T follicular helper cell (primary cell): ENCODE data around the gene PLAAT2.
"Not testable (repeated sequence)": the region's sequence is repeated elsewhere in the genome, so short reads cannot be mapped to it uniquely, and the experiment has no call there.

Experiments
- DNase-seq: peaks from one replicate; pipeline ENCODE4 v3.0.0-alpha.2; 2020; ENCODE audit warnings: low read depth
- total RNA-seq, 2 experiments: gene quantifications; one replicate each; lab custom pipeline; 2026; lab: John Stamatoyannopoulos, UW

Gene PLAAT2
- 0.04 to 0.06 reads per million in 2 experiments for total RNA-seq

GRCh38 chr11:63563201-63564055, at the start of gene PLAAT2:
TSS of gene PLAAT2 (minus strand) at chr11:63563379. CDS start at chr11:63563324, 55 bp downstream.
- DNase-seq, result no peak

- no peak for DNase-seq
Observed at GRCh38 chr11:63612181-63612580, 49.0 kb upstream of the PLAAT2 start.

GRCh38 chr11:63611395-63611747, 48.2 kb upstream of the PLAAT2 start:
- no peak for DNase-seq

- DNase-seq, result no peak
Observed at GRCh38 chr11:63610604-63611394, 47.6 kb upstream of the PLAAT2 start.

GRCh38 chr11:63609971-63610580, 46.9 kb upstream of the PLAAT2 start:
- DNase-seq, result no peak

- no peak for DNase-seq
Observed at GRCh38 chr11:63609536-63609935, 46.4 kb upstream of the PLAAT2 start.

GRCh38 chr11:63608353-63609345, 45.5 kb upstream of the PLAAT2 start:
- DNase-seq, result no peak

- no peak for DNase-seq
Observed at GRCh38 chr11:63603180-63603518, 40.0 kb upstream of the PLAAT2 start.

GRCh38 chr11:63602290-63603179, 39.4 kb upstream of the PLAAT2 start:
- not testable (repeated sequence) for DNase-seq

- no peak for DNase-seq
Observed at GRCh38 chr11:63599211-63600122, 36.3 kb upstream of the PLAAT2 start.

- no peak for DNase-seq
Observed at GRCh38 chr11:63598556-63598955, 35.4 kb upstream of the PLAAT2 start.

GRCh38 chr11:63595296-63595695, 32.1 kb upstream of the PLAAT2 start:
- DNase-seq, result no peak

- DNase-seq, result no peak
Observed at GRCh38 chr11:63592975-63593395, 29.8 kb upstream of the PLAAT2 start.

- DNase-seq, result no peak
Observed at GRCh38 chr11:63590024-63590788, 27.0 kb upstream of the PLAAT2 start.

GRCh38 chr11:63589000-63589399, 25.8 kb upstream of the PLAAT2 start:
- DNase-seq, result no peak

GRCh38 chr11:63586451-63587166, 23.4 kb upstream of the PLAAT2 start:
- DNase-seq, result no peak

GRCh38 chr11:63583357-63583677, 20.1 kb upstream of the PLAAT2 start:
- no peak for DNase-seq

- DNase-seq, result not testable (repeated sequence)
Observed at GRCh38 chr11:63581224-63581623, 18.0 kb upstream of the PLAAT2 start.
